Right lung (tissue), 5 donors: Measurements from ENCODE around the gene RADIL. TPM values are rescaled to one million over a fixed set of nuclear protein-coding genes. Genes with fewer than 3 reads are reported as not detected.

Experiments used
- DNase-seq, 2 donors: peaks; one replicate each; pipeline ENCODE4 v3.0.0-alpha.2; 2013
- polyA plus RNA-seq, 5 donors: library from polyadenylated mRNA; unstranded; fragments of 120-200 nt; gene quantifications; one replicate each; pipeline versions ENCODE4 v1.2.1 to v1.2.3, GENCODE V29; 2013; ENCODE audit warnings: inconsistent platforms in 1 of 5, low replicate concordance in 1 of 5; ENCODE audit not compliant: insufficient read length in 5 of 5, insufficient read depth in 1 of 5

RADIL gene
- polyA plus RNA-seq, 5 donors = 6.6 to 12.9 (median 8.8) TPM

GRCh38 chr7:4775250-4775847 is 108.2 kb downstream of the RADIL start, which contains the start of gene AP5Z1:
AP5Z1 (plus strand) TSS chr7:4775623; CDS start chr7:4775716, 93 bp downstream.
- DNase-seq = peak; percentile 94 to 95

GRCh38 chr7:4774658-4775249 is 108.8 kb downstream of the RADIL start:
- DNase-seq = no peak

GRCh38 chr7:4774007-4774406 is 109.5 kb downstream of the RADIL start:
- DNase-seq = no peak

- DNase-seq = no peak
Measured at GRCh38 chr7:4772306-4772705, 111.2 kb downstream of the RADIL start.

- no peak for DNase-seq
Measured at GRCh38 chr7:4771737-4772136, 111.8 kb downstream of the RADIL start.

- no peak for DNase-seq
Measured at GRCh38 chr7:4770886-4771285, 112.6 kb downstream of the RADIL start.

GRCh38 chr7:4769761-4770160 is 113.8 kb downstream of the RADIL start:
- no peak for DNase-seq

- no peak for DNase-seq
Measured at GRCh38 chr7:4768597-4769569, 114.6 kb downstream of the RADIL start.

GRCh38 chr7:4766666-4767519 is 116.6 kb downstream of the RADIL start:
- DNase-seq = no peak

- DNase-seq = no peak
Measured at GRCh38 chr7:4765776-4766490, 117.6 kb downstream of the RADIL start.

- no peak for DNase-seq
Measured at GRCh38 chr7:4764402-4765007, 119.0 kb downstream of the RADIL start.

GRCh38 chr7:4763794-4764185 is 119.7 kb downstream of the RADIL start:
- no peak for DNase-seq

- no peak for DNase-seq
Measured at GRCh38 chr7:4763091-4763793, 120.3 kb downstream of the RADIL start.

- DNase-seq = no peak
Measured at GRCh38 chr7:4762121-4763055, 121.1 kb downstream of the RADIL start.

- no peak for DNase-seq
Measured at GRCh38 chr7:4760952-4761351, 122.6 kb downstream of the RADIL start.

- DNase-seq = no peak
Measured at GRCh38 chr7:4759211-4759610, 124.3 kb downstream of the RADIL start.

GRCh38 chr7:4758791-4759190 is 124.7 kb downstream of the RADIL start:
- no peak for DNase-seq

GRCh38 chr7:4758111-4758510 is 125.4 kb downstream of the RADIL start:
- no peak for DNase-seq

GRCh38 chr7:4755045-4755444 is 128.5 kb downstream of the RADIL start:
- DNase-seq = no peak
